HG03039 (cell line): ENCODE data around the gene PPP2R3C.
A peak's percentile ranks its signal among the peaks of the same experiment; 100 is the strongest.
"Not testable (repeated sequence)": the region's sequence is repeated elsewhere in the genome, so short reads cannot be mapped to it uniquely, and the experiment has no call there.

ENCODE experiments used
- ATAC-seq: cut with Tn5 transposase; IDR thresholded peaks from one replicate; pipeline ENCODE4 v1.9.1; 2021; ENCODE audit warnings: mild to moderate bottlenecking, moderate library complexity; ENCODE audit not compliant: unreplicated experiment

PPP2R3C gene

DNA sequence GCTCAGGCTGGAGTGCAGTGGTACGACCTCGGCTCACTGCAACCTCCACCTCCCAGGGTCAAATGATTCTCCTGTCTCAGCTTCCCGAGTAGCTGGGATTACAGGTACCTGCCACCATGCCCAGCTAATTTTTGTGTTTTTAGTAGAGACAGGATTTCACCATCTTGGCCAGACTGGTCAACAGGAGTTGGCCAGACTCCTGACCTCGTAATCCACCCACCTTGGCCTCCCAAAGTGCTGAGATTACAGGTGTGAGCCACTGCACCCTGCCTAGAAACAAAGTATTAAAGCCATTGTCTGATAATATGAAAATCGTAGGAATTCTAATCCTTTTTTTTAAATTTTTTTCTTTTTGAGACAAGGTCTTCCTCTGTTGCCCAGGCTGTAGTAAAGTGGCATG, 56.1 kb downstream of the PPP2R3C start:
- ATAC-seq, result not testable (repeated sequence)

DNA sequence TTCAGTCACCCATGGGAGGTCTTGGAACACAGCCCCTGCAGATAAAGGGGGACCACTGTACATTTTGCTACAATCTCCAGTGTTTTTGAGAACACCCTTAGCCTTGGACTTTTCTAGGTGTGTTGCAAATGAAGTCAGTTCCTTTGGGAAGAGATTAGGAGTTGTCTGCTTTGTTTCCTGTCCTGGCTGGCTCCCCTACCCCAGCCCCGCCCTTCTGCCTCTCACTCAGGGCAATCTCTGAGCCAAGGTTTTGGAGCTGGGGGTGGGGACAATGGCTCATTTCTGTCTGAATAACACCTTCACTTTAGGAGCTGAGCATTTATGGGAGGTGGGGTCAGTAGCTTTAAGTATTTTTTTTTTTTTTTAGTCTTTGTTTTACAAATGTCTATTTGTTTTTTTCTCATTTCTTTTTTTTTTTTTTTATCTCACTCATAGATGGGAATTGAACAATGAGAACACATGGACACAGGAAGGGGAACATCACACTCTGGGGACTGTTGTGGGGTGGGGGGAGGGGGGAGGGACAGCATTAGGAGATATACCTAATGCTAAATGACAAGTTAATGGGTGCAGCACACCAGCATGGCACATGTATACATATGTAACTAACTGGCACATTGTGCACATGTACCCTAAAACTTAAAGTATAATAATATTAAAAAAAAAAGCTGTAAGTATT, 60.5 kb downstream of the PPP2R3C start:
- ATAC-seq, result not testable (repeated sequence)

DNA sequence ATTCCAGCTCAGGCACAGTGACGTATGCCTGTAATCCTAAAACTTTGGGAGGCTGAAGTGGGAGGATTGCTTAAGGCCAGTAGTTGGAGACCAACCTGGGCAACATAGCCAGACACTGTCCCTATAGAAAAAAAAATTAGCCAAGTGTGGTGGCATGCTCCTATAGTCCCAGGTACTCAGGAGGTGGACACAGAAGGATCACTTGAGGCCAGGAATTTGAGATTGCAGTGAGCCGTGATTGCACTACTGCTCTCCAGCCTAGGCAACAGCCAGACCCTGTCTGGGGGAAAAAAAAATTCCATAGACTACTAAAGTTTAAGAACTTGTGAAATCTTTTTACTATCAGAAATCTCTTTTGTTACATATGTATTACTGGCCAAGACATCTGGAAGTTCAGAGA, 69.2 kb downstream of the PPP2R3C start:
- ATAC-seq, result no peak

DNA sequence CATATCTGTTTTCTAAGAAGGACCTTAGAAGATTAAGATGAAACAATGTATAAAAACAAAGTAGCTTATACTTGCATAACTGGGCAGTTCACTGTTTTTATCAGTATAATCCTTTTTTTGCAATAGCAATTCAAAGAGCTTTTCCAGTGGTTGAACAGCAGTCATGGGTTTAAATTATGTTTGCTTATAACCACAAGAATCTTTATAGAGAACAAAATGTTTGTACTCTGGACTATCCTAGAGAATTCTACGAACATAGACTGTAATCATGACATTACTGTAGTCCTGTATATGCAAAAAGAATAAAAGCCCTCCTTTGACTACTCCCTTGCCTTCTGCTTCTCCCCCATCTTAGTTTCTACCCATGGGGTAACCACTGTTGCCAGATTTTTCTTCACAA, 70.0 kb downstream of the PPP2R3C start:
- no peak for ATAC-seq

DNA sequence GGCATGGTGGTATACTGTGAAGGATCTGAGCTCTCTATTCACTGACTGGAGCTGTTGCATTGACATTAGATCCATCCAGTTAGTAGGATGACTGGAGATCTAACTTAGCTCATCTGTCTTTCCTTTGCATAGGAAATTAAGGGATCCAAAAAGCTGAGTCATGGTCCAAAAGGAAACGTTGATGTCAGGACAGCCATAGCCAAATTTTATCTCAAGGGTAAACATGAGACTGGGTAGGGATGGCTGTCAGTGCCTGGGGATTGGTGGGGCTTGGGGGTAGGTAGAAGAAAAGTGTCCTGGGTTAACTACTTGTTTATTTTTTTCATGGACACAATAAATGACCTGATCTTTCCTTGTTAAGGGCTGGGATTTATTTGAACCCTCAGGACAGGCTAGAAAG, 71.1 kb downstream of the PPP2R3C start:
- ATAC-seq, result no peak

DNA sequence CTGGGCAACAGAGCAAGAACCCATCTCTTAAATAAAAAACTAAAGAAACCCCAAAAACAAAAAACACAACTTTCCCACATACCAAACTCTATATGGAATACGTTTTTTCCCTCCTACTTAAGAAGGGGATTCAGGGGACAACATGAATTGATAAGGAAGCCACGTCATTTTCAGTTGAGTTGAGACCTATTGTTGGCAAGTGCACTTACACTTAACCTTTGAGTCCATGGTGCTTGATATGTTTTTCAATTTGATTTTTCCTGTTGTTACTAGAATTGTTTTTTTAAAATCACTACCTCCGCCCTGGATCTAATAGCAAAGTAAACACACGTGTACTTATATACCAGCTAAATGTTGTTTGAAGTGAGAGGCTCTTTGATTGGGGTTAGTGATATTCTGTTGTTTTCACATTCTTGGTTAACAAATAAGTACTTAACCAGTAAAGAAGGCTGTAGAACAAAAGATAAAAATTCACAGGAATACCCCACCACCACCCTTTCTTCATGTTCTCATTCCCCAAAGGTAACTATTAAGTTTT, 73.7 kb downstream of the PPP2R3C start:
- no peak for ATAC-seq

DNA sequence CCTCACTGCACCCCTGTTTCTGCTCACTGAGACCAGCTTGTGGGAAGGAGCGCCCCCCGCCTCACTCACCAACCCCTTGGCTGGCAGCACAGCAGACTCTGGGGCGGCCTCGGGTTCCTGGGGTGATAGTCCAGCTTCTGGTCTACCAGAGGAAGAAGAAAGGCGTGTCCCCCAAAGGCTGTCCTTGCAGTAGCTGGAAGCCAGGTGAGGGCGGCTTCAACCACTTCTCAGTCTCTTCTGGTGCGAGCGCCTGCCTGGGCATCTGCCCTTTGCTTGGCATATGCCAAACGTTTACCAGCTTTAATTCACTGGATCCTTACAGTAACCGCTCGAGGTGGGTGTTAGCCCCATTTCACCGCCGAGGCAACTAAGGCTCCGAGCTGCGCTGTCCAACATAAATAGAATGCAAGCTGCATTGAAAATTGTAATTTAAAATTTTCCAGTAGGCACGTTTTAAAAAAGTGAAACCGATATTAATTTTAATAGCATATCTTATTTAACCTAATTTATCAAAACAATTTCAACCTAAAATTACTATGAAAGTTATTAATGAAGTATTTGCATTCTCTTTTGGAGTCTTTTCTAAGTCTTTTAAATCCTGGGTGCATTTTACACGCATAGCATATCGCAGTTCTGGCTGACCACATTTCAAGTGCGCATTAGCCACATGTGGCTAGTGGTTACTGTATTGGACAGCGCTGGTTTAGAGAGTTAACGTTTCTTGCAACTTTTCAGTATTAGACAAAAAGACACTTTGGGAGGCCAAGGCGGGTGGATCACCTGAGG, 74.8 kb downstream of the PPP2R3C start:
- ATAC-seq, result peak; percentile 27

DNA sequence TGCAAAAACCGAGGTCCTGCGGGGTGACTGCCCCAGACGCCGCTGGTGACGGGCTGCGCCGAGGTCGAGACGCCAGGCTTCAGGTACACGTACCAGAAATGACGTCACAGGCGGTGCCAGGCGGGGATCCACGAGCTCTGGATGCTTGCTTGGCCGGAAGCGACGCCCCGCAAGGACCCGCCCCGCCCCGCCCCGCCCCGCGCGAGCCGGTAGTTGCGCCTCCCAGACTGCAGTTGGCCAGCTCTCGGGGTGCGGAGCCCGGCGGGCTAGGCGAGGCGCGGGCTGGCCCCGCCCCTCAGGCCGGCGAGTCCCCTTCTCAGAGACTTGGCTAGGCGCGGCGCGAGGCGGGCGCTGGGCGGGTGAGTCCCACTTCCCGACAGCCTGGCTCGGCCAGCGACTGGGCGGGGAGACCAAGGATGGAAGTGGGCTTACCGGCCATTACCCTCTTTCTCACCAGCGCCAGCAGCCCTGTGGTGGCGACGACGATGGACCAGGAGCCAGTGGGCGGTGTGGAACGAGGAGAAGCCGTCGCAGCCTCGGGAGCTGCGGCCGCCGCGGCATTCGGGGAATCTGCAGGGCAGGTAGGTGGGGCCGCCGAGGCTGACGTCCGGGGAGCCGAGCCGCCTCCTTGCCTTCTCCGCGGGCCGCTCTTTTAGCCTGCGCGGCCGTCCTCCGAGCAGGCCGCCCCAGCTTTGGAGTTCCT, 75.6 kb downstream of the PPP2R3C start, which contains the start of gene FAM177A1:
TSS of gene FAM177A1 (plus strand) at position 225 of the 703 bp plus-strand sequence. CDS start at position 417, 192 bp downstream.
- ATAC-seq, result peak; percentile 89

DNA sequence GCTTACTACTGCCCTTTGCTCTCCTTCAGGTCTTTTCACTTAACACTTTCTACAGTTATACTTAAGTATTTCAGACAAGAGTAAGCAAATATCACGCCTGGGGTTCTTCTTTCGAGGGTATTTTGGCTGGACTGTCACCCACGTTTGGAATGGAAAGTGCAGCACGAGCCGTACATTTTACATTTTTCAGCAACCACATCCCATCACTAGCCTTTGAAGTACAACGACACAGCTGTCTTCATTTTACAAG, 76.1 kb downstream of the PPP2R3C start:
- no peak for ATAC-seq

DNA sequence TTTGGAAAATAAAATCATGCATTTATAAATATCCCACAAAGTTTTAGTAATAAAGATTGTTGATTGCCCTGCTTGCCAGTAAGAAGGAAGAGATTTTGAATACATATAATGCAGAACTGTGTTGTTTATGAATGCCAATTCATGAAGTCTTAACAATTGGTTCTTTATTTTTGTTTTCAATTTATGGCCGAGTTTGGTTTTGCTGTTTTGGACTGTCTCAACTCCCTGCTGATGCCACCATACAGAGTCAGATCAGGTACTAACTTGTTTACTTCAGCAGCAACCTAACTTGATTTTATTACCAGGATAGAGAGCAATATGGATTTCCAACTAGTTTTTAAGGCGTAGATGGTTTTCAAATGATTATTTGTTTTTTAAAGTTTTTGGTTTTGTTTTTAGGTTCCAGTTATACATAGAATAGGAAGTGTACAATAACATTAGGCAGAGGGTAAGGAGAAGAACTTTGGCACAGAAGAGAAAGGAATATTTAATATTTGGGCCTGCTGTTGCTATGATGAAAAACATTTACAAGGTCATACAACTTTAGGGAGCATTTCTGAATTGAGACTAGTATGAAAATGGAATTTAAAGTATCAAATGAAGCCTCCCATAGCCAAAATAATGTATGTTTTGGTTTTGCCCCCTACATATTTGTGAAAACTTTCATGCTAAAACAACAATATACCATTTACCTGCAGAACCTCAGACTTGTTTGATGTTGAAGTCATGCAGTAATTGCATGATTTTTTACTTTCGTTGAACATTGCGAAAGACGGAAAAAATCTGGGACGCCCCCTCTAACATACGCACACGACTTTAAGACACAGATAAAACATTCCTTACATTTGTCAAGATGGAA, 76.6 kb downstream of the PPP2R3C start:
- no peak for ATAC-seq

DNA sequence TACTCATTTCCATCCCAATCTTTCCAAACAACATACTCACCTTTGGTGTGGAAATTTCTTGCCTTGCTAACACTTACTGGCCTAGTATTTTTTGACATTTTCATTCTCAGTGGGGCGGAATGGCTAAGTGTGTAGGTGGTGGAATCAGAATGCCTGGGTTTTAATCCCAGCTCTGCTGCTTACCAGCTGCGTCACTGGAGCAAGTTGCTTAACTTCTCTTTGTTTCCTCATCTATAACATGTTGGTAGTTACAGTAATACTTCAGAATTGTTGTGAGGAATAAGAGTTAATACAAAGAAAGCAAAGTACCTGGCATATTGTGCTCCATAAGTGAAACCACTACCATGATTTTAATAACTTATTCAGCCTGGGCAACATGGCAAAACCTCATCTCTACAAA, 78.7 kb downstream of the PPP2R3C start:
- no peak for ATAC-seq

DNA sequence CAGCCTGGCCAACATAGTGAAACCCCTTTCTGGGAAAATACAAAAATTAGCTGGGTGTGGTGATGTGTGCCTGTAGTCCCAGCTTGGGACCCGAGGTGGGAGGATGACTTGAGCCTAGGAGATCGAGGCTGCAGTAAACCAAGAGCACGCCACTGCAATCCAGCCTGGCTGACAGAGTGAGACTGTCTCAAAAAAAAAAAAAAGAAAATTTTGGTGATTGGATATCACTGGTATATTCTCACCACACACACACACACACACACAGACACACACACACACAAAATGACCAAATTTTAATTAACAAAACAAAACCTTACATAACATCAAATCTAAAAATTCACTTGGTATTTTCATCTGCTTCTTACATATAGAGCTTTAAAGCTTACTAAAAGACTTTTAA, 79.2 kb downstream of the PPP2R3C start:
- ATAC-seq, result no peak

DNA sequence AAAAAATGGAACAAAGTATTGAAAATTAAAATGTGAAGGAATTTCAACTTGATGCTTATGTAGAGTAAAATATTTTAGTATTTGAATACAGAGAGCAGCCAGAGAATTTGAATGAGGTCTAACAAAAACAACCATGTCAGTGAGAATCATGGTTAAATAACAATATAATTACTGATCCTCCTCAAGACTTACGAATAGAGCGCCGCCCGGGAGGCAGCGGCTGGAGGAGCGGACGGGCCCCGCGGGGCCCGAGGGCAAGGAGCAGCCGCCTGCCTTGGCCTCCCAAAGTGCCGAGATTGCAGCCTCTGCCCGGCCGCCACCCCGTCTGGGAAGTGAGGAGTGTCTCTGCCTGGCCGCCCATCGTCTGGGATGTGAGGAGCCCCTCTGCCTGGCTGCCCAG, 83.5 kb downstream of the PPP2R3C start:
- not testable (repeated sequence) for ATAC-seq
